NCI-H2029 treated with DMSO at 0.1 percent for 48 hours (cell line): ENCODE results near the gene ENOX1.

Experiments
- DNase-seq: peaks from one replicate; lab custom pipeline; 2025; lab: John Stamatoyannopoulos, UW

ENOX1 gene

GRCh38 chr13:43289470-43290255 lies 497.1 kb downstream of the ENOX1 start:
- DNase-seq = no peak

GRCh38 chr13:43286751-43287150 lies 500.0 kb downstream of the ENOX1 start:
- no peak for DNase-seq

DNA sequence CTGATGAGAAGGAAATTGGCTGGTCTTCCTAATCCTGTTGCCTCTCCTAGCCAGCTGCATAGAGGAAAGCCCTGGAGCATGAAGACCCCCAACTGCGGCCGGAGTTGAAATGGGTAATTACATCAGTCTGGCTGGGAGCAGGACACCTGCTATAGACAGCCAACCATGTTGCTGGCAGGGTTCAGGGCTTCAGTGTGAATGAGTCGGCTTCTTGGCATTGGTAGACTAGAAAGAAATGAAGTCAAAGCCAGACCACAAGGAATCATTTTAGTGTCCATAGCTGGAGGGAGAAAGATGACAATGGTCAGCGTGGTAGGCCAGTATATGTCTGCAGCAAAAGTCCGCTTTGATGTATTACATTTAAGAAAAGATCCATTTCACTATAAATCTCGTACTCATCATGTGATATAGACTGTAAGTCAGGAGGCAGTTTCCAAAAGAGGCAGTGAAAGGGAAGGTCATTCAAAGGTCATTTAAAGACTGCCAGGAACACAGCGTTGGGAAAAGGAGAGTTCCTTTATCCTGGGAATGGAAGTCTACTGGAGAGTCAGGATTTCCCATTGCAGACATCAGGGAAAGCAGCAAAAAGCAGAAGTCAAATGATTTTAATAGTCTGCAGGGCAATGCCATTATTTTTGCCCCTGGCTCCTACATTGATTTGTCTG lies 500.7 kb downstream of the ENOX1 start:
- no peak for DNase-seq

DNA sequence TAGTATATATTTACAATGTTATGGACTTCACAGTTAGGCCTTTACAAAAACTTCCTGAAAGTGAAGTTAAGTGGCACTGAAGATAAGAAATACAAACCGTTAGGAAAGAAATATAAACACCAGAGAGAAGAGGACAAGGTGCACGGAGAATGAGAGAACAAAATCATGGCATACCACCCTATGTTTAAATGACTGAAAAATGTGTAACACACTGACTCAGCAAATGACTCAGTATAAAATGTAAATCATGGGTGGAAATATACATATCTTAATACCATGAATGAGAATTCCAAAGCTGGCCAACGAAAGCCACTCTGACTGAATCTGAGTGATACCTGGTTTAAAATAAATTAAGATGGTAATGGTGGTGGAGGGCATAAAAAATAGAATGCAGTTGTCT lies 502.6 kb downstream of the ENOX1 start:
- DNase-seq = no peak

DNA sequence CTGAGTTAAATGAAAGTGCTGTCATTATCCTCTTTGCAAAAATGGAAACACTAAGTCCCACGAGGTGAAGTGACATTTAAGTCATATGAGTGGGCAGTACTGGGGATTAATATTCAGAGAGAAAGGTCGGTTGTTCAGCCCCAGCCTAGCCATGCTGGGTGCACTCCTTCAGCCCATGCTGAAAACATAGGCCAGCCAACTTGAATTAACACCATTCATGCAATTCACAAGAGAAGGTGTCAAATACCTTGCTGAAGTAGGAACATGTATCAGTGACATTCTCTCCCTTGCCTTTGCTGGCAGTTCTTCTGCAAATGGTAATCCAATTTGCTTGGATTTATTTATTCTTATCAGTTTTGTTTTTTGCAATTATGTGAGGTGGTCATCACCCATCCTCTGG lies 507.1 kb downstream of the ENOX1 start:
- no peak for DNase-seq

- DNase-seq = no peak
Measured at GRCh38 chr13:43278127-43278526, 508.6 kb downstream of the ENOX1 start.

GRCh38 chr13:43277142-43277541 lies 509.6 kb downstream of the ENOX1 start:
- DNase-seq = no peak

GRCh38 chr13:43274881-43275280 lies 511.9 kb downstream of the ENOX1 start:
- no peak for DNase-seq

DNA sequence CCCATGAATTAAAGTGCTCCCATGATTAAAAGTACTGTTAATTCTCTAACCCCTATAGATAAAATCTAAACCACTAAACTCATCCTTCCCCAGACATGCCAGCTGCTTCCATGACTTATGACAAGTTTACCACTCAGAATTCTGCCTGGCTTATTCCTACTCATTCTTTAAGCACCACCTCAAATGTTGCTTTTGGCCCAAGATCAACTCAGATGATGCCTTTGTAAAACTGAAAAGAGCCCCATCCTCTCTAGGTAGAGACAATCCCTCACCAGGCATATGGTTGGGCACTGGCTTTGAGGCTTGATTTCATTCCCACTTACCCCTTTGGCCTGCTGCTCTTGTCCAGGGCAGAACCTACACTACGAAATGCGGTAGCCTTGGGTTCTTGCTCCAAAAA lies 513.4 kb downstream of the ENOX1 start:
- no peak for DNase-seq

DNA sequence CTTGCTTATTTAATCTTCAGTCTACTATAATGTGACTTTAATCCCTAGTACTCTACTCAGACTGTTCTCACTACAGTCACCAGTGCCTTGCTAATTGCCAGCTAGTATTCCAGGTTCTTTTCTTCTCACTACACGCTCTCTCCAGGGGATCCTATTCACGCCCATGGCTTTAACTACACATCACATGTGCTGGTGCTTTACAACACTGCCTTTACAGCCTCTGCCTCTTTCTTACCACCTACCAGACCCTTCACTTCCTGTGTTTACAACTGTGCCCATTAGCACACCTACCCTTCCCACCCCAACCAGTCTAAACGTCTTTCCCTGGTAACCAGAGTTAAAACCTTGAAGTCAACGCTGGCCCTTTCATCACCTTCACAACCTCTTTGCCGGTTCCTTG lies 513.9 kb downstream of the ENOX1 start:
- DNase-seq = no peak

GRCh38 chr13:43271152-43271551 lies 515.6 kb downstream of the ENOX1 start:
- no peak for DNase-seq

DNA sequence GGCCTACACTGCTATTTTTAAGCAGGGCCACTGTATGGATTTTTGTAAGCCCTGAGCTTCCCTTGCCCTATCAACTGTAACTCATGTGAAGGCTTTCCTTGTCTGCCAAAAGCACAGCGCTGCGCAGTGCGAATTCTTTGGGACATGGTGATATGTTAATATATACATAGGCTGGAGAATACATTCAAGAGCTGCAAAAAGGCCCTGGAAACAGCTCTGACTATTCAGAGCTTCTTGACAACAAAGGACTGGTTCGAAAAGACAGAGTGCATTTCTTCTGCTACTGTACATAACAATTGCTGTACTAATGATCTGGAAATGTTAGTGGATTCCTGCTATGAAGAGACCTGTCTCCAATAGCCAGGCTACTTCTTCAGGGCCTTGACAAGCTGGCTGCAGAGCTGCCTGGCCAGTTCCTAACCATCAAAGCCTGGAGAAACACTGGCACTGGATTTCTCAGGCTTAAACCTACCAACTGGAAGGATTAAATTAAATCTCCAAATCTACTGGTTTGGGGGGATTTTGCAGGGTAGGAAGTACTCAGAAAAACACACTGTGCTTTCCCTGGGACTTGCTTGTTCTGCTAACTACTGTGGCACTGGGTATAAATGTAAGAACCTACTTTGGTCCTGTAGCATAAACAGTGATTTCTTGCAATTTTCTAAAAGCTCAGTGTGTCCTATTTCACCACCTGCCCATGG lies 516.5 kb downstream of the ENOX1 start:
- no peak for DNase-seq

DNA sequence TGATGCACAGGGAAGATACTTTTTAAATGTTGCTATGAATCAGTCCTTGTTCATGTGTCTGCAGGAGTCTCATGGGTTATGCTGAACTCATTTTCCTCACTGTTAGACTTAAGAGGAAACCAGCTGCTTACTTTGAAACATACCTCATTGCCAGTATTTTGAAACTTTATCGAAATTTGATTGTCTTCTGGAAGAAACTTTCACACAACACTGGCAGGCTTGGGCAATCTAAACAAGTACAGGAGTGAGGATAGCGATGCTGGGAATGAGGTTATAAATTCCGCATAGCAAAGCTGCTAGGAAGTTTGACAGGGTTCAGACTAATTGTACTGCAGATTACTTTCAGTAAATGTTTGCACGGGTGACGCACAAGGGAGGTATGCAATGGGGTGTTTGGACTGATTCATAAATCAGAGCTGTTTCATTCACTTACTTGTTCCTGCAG lies 517.7 kb downstream of the ENOX1 start:
- no peak for DNase-seq

DNA sequence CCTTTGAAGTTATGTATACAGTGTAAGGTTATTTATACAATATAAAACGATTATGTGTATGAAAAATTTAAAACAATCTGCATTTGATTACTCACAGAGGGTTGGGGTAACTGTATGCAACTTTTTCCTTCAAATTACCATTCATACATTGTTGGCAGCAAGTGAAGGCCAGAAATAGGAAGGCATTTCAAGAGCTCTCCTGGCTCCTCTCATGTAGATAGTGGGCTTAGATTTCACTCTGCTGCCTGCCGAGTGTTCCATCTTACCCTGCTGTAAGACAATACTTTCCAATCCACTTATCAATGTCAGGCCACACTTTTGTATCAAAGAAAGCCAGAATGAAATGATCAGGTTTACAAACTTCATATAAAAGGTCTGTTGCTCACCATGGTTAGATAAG lies 518.1 kb downstream of the ENOX1 start:
- no peak for DNase-seq

- no peak for DNase-seq
Measured at GRCh38 chr13:43267916-43268315, 518.9 kb downstream of the ENOX1 start.

DNA sequence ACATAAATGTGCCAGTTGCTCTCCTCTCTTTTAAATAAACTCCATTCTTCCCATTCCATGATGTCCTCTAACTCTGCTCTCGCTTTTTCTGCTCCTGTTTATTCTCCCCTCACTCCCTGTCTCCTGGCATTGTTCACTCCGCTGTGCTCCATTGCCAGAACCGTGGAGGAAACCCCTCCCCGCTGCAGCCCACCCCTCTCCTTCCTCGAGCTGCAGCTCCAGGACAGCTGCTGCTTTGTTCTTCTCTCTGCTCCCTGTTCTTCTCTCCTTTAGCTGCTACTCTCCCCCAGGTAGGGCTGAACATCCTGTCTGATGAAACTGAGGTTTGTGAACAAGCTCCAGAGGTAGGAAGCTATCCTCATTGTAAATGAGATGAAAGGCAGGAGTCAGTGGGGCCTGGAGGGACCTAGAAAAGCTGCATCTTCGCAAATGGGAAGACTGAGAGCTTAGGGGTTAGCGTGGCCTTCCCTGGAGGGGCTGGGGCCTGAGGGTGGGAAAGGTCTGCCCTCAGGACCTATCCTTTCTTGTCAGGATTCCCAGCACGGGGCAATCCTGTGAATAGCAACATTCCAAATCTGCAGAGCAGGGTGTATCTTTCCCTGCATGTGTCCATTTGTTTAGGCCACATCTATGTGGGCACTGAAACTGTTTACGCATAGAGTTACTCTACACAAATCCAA lies 519.7 kb downstream of the ENOX1 start:
- DNase-seq = no peak

DNA sequence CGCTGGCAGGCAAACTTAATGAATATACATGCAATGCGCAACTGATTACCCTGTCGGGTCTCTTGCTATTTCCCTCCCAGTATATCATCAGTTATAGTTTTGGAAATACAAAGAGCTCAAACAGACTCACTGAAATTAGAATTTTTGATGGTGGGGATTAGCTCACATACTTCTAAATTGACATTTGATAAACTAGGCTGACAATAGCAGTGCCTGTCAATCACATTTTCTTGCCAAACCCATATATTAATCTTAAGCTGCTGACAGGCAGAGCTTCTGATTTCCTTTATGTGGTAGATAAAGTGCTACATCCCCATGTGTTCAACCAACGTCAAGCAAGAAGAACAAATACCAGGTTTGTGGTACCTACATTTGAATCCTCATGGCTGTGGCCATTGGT lies 521.7 kb downstream of the ENOX1 start:
- DNase-seq = no peak

DNA sequence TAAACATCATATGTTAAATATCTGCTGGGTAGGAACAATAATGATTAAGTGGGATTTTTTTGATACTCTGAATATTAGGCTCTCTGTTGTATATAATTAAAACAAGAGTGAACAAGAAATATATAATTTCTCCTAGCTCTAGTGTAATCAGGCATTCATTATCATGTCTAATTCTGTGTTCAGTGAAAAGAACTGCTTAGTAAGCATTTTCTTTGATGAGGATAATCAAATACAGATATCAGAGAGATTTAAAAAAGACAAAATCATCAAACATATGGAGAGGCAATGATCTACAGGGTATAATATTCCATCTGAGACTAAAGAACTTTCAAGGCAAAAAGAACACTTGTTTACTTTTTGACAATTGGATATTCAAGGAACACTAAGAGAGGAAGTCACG lies 522.3 kb downstream of the ENOX1 start:
- DNase-seq = no peak

DNA sequence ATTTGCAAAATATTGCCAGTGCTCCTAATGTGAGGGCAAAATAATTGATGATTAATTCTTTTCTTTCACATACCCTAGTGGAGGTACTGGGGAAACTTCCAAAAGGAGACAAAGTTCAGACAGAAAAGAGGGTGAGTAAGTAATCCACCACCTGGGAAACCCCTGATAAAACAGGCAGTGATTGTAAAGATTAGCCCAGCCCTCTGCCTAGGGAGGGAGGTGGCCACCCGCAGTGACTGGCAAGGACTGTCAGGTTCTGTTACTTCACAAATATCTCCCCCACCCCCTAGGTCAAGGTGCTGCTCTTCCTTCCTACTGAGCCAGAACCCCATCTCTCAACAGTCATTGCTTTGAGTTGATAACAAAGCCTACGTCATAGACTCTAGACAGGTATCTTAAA lies 523.7 kb downstream of the ENOX1 start:
- no peak for DNase-seq

- no peak for DNase-seq
Measured at GRCh38 chr13:43260999-43261398, 525.8 kb downstream of the ENOX1 start.

DNA sequence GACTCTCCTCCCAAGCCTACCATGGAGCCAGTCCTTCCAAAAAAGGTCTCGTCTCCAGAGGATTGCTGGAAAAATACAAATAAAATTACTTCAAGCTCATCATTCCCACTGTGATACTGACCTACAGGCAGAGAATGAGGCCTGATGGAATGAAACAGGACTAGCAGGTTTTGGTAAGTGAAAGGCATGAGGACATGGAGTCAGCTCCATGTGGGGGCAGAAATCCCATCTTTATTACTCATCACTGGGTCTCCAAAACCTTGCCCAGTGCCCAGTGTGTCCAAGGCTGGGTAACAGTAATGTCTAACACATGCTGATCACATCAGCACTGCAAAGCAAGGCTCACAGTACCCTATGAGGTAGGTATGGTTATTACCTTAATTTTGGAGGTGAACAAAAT lies 528.0 kb downstream of the ENOX1 start:
- no peak for DNase-seq

- no peak for DNase-seq
Measured at GRCh38 chr13:43257765-43258164, 529.0 kb downstream of the ENOX1 start.

DNA sequence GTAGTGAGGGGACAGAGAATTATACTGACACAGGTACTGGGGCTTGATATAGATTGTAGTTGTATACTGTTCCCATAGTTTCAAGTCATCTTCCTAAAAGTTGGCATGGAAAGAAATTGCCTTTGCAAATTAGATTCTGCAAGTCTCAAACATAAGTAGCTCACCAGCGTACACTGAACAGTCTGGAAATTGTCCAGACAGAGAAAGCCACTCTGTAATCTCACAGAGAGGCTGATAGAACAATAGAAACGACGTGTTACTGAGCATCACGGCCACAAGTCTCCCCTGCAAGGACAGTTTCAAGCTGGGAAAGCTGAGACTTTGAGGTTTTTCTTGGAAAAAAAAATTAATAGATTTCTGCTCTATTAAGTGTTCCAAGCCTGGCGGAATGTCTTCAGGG lies 534.8 kb downstream of the ENOX1 start:
- DNase-seq = no peak
